Body of pancreas (tissue), 4 donors: ENCODE measurements around the gene SIAH3. TPM values are rescaled to one million over a fixed set of nuclear protein-coding genes. Genes with fewer than 3 reads are reported as not detected.

Experiments
- ATAC-seq: fragments of 150-250 bp; one replicate; pipeline ENCODE4 v1.9.1; 2016
- DNase-seq, 4 donors: peaks; one replicate each; pipeline ENCODE4 v3.0.0-alpha.2; 2019
- H3K27ac ChIP-seq, 4 donors: fragments of 200-600 bp; sonication (generic); 1 replicate in 3 of 4; 2 replicates in 1 of 4; pipeline versions ENCODE4 v1.5.1 to v1.6.1; 2016 to 2019; ENCODE audit warnings: mild to moderate bottlenecking in 1 of 4, mixed read lengths in 1 of 4, moderate library complexity in 1 of 4
- H3K27me3 ChIP-seq, 2 donors: fragments of 200-600 bp; sonication (generic); one replicate each; pipeline ENCODE4 v1.6.0; 2016; ENCODE audit warnings: mild to moderate bottlenecking in 1 of 2
- H3K36me3 ChIP-seq, 2 donors: fragments of 200-600 bp; sonication (generic); replicated peaks in 1 of 2; 2 replicates each; pipeline ENCODE4 v1.5.1; 2016; ENCODE audit warnings: low read depth in 2 of 2; ENCODE audit not compliant: insufficient read depth in 1 of 2
- H3K4me1 ChIP-seq: fragments of 200-600 bp; sonication (generic); one replicate; pipeline ENCODE4 v1.6.0; 2016
- H3K4me3 ChIP-seq, 2 donors: fragments of 200-600 bp; sonication (generic); 1 replicate in 1 of 2; 2 replicates in 1 of 2; pipeline ENCODE4 v1.5.1; 2016 to 2019
- H3K9me3 ChIP-seq, 3 donors: fragments of 200-600 bp; sonication (generic); 1 replicate in 2 of 3; 2 replicates in 1 of 3; pipeline ENCODE4 v1.5.1; 2016
- POLR2A ChIP-seq, 3 donors: fragments of 450-650 bp; IDR thresholded peaks; one replicate each; pipeline ENCODE4 v1.6.1; 2016; ENCODE audit warnings: antibody characterized with exemption in 3 of 3, mild to moderate bottlenecking in 2 of 3
- WGBS, 2 donors: methylation state at CpG; one replicate each; pipeline ENCODE4 v1.1.5; 2017; 5-methylcytosine and 5-hydroxymethylcytosine counted together
- intact Hi-C: fragments of 100-400 bp; cut with DNase I; formaldehyde crosslinking; loops from one replicate; pipeline ENCODE4 v1.15.1; 2023
- total RNA-seq, 2 donors: library from RNA; depleted of rRNA; stranded (reverse); fragments of >200 nt; gene quantifications; one replicate each; pipeline ENCODE4 v1.1.0, GENCODE V29; 2016
- TF ChIP-seq, protein P1 (sequence below), 7 experiments: fragments of 450-650 bp in 4 of 7; fragments of 200-600 bp in 3 of 7; sonication (generic) in 3 of 7; IDR thresholded peaks; one replicate each; pipeline ENCODE4 v1.5.1; 2016 to 2019; ENCODE audit warnings: antibody characterized with exemption in 7 of 7

SIAH3 gene
- total RNA-seq, 2 donors from 2014 or later = under 0.01 TPM; not detected in 1

DNA sequence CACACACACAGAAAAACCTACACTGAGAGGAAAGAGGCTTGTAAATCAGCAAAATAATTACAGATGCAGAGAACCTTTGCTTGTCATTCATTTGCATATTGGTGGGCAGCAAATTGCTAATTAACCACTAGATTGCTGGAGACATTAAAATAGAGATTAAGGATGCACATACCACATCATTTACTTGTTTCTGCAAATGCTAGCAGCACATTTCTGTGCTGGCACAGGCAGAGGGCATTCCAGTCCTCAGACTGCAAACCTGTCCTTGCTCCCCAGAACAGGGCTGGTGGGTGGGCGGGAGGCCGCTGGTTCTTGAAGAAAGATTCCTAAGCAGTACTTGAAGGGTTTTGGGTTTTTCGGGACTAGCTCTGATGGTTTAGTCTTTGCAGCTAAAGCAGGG, 941 bp upstream of the SIAH3 start:
- intact Hi-C loops = no loop called here
- ATAC-seq (no peak), DNase-seq (no peak)
- H3K27me3 ChIP-seq = peaks cover 0 to 4% of the 10 kb centered on the region in 2 donors
- H3K9me3 ChIP-seq = peaks cover 0 to 5% (median 0%) of the 10 kb centered on the region in 3 donors
- TF ChIP-seq, protein P1, sequence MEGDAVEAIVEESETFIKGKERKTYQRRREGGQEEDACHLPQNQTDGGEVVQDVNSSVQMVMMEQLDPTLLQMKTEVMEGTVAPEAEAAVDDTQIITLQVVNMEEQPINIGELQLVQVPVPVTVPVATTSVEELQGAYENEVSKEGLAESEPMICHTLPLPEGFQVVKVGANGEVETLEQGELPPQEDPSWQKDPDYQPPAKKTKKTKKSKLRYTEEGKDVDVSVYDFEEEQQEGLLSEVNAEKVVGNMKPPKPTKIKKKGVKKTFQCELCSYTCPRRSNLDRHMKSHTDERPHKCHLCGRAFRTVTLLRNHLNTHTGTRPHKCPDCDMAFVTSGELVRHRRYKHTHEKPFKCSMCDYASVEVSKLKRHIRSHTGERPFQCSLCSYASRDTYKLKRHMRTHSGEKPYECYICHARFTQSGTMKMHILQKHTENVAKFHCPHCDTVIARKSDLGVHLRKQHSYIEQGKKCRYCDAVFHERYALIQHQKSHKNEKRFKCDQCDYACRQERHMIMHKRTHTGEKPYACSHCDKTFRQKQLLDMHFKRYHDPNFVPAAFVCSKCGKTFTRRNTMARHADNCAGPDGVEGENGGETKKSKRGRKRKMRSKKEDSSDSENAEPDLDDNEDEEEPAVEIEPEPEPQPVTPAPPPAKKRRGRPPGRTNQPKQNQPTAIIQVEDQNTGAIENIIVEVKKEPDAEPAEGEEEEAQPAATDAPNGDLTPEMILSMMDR (IDR thresholded peaks at IDR 0.05) = no peak
- no peak for TF ChIP-seq POLR2A (IDR thresholded peaks at IDR 0.05)
- no peak overlapping the region for H3K4me3 ChIP-seq
- 77 to 78% methylated on average over 3 of the region's 3 CpGs for WGBS, 2 donors
- H3K36me3 ChIP-seq = no peaks in the 10 kb centered on the region
- H3K27ac ChIP-seq = no peak overlapping the region
- peaks cover 17% of the 10 kb centered on the region for H3K4me1 ChIP-seq

GRCh38 chr13:45851956-45852355, 403 bp upstream of the SIAH3 start:
- TF ChIP-seq POLR2A (IDR thresholded peaks at IDR 0.05) = no peak
- TF ChIP-seq, protein P1 (IDR thresholded peaks at IDR 0.05) = no peak
- H3K4me3 ChIP-seq = no peak overlapping the region
- peaks cover 17% of the 10 kb centered on the region for H3K4me1 ChIP-seq
- ATAC-seq (no peak), DNase-seq (no peak)
- H3K27ac ChIP-seq = no peak overlapping the region
- H3K36me3 ChIP-seq = no peaks in the 10 kb centered on the region
- intact Hi-C loops = no loop called here
- WGBS, 2 donors = 14 to 38% methylated on average over 7 of the region's 7 CpGs
- H3K9me3 ChIP-seq = peaks cover 0 to 5% (median 0%) of the 10 kb centered on the region in 3 donors
- H3K27me3 ChIP-seq = peaks cover 0 to 4% of the 10 kb centered on the region in 2 donors

DNA sequence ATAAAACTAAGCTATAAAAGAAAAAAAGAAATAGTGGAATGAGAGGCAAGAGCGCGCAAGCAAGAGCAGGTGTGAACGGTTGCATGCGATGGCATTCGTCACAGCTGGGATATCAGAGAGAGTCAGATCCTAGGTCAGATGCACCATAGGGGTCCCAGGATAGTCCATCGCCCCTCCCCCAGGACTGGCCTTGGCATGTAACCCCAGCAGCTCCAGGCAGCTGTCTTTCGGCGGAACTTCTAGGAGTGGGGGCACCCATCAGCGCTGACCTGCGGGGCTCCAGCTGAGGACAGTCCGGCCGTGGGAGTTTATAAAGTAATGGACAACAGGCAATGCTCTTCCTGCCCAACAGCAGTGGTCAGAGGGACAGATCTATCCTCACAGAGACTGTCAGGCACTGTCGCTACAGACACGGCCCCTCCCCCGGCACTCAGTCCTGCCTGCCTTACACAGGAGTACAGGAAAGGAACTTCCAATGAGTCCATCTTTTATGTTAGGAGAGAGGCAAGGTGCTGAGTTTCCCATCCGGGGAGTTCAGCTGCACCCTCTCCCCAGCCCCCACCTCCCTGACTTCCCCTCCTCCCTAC, 1.4 kb downstream of the SIAH3 start:
- peaks cover 0 to 4% of the 10 kb centered on the region in 2 donors for H3K27me3 ChIP-seq
- no peak for DNase-seq
- intact Hi-C loops = no loop called here
- peaks cover 17% of the 10 kb centered on the region for H3K4me1 ChIP-seq
- no peak overlapping the region for H3K27ac ChIP-seq
- no peak overlapping the region for H3K4me3 ChIP-seq
- TF ChIP-seq, protein P1 (IDR thresholded peaks at IDR 0.05) = no peak
- TF ChIP-seq POLR2A (IDR thresholded peaks at IDR 0.05) = no peak
- peaks cover 0 to 5% (median 0%) of the 10 kb centered on the region in 3 donors for H3K9me3 ChIP-seq
- no peak for ATAC-seq
- no peaks in the 10 kb centered on the region for H3K36me3 ChIP-seq
- WGBS, 2 donors = 44 to 58% methylated on average over 16 of the region's 16 CpGs

- WGBS, 2 donors = 63 to 69% methylated on average over 2 of the region's 2 CpGs
- H3K4me1 ChIP-seq = peaks cover 17% of the 10 kb centered on the region
- H3K36me3 ChIP-seq = no peaks in the 10 kb centered on the region
- intact Hi-C loops = no loop called here
- ATAC-seq = no peak
- H3K27me3 ChIP-seq = peaks cover 0 to 4% of the 10 kb centered on the region in 2 donors
- DNase-seq = no peak
- TF ChIP-seq, protein P1 (IDR thresholded peaks at IDR 0.05) = no peak
- no peak for TF ChIP-seq POLR2A (IDR thresholded peaks at IDR 0.05)
- no peak overlapping the region for H3K4me3 ChIP-seq
- no peak overlapping the region for H3K27ac ChIP-seq
- H3K9me3 ChIP-seq = peaks cover 0 to 4% (median 0%) of the 10 kb centered on the region in 3 donors
Measured at GRCh38 chr13:45849408-45849807, 2.1 kb downstream of the SIAH3 start.
